Natural killer cell treated with Interleukin-12 subunit alpha and Interleukin-12 subunit beta and Interleukin-15 and Interleukin-18, amount 100 ng/mL, for 72 hours (primary cell): ENCODE measurements around the gene NLGN1. TPM values are rescaled to one million over a fixed set of nuclear protein-coding genes. Genes with fewer than 3 reads are reported as not detected.

Experiments used
- ATAC-seq, 2 donors: fragments of 150-1000 bp; cut with Tn5 transposase in 1 of 2; sonication (Bioruptor Pico), chemical (Tn5 transposase) in 1 of 2; 2 replicates each; pipeline ENCODE4 v1.10.0; 2021
- DNase-seq: peaks from one replicate; pipeline ENCODE4 v3.0.0; 2022; ENCODE audit warnings: low spot score
- H3K27ac Mint-ChIP-seq, 2 donors: 1 replicate in 1 of 2; 2 replicates in 1 of 2; pipeline ENCODE4 v1.8.0; 2022; ENCODE audit warnings: mixed read lengths in 2 of 2, mild to moderate bottlenecking in 1 of 2, moderate library complexity in 1 of 2
- H3K27me3 Mint-ChIP-seq, 2 donors: 1 replicate in 1 of 2; 2 replicates in 1 of 2; pipeline ENCODE4 v1.8.0; 2022; ENCODE audit warnings: mixed read lengths in 2 of 2
- H3K36me3 Mint-ChIP-seq: one replicate; pipeline ENCODE4 v1.8.0; 2022; ENCODE audit warnings: mixed read lengths
- H3K4me1 Mint-ChIP-seq, 2 donors: 1 replicate in 1 of 2; 2 replicates in 1 of 2; pipeline ENCODE4 v1.8.0; 2022; ENCODE audit warnings: low read depth in 2 of 2, mixed read lengths in 2 of 2, mild to moderate bottlenecking in 1 of 2
- H3K4me3 Mint-ChIP-seq: one replicate; pipeline ENCODE4 v1.8.0; 2022; ENCODE audit warnings: mixed read lengths
- H3K9me3 Mint-ChIP-seq: 2 replicates; pipeline ENCODE4 v1.8.0; 2022; ENCODE audit warnings: mixed read lengths
- total RNA-seq, 2 donors: library from RNA; stranded (reverse); gene quantifications; one replicate each; pipeline ENCODE4 v1.2.3, GENCODE V29; 2022

The NLGN1 gene
- total RNA-seq, 2 donors from 2014 or later = not detected

- Mint-ChIP-seq H3K9me3 (peaks cover 12% of the 10 kb centered on the region), H3K27me3 (no peaks in the 10 kb centered on the region), H3K4me1 (no peaks in the 10 kb centered on the region), H3K27ac (no peak overlapping the region), H3K36me3 (peaks cover 6% of the 10 kb centered on the region), H3K4me3 (no peak overlapping the region)
- DNase-seq (no peak), ATAC-seq (no peak)
Measured at GRCh38 chr3:173742491-173742890, 344.9 kb downstream of the NLGN1 start.

- H3K27me3 Mint-ChIP-seq = no peaks in the 10 kb centered on the region
- peaks cover 6% of the 10 kb centered on the region for H3K36me3 Mint-ChIP-seq
- H3K4me1 Mint-ChIP-seq = no peaks in the 10 kb centered on the region
Measured at GRCh38 chr3:173743111-173743510, 345.6 kb downstream of the NLGN1 start.

GRCh38 chr3:173743516-173743915 is 346.0 kb downstream of the NLGN1 start:
- Mint-ChIP-seq H3K4me1 (no peaks in the 10 kb centered on the region), H3K36me3 (peaks cover 5% of the 10 kb centered on the region), H3K9me3 (peaks cover 10% of the 10 kb centered on the region), H3K27me3 (no peaks in the 10 kb centered on the region), H3K27ac (no peak overlapping the region), H3K4me3 (no peak overlapping the region)
- no peak for ATAC-seq
- DNase-seq = no peak

More at GRCh38 chr3:173743111-173743510, 345.6 kb downstream of the NLGN1 start:
- no peak overlapping the region for H3K27ac Mint-ChIP-seq
- ATAC-seq (no peak), DNase-seq (no peak)
- H3K9me3 Mint-ChIP-seq = peaks cover 12% of the 10 kb centered on the region
- H3K4me3 Mint-ChIP-seq = no peak overlapping the region

GRCh38 chr3:173744479-173744878 is 346.9 kb downstream of the NLGN1 start:
- H3K9me3 Mint-ChIP-seq = peaks cover 5% of the 10 kb centered on the region
- no peaks in the 10 kb centered on the region for H3K4me1 Mint-ChIP-seq
- no peak overlapping the region for H3K27ac Mint-ChIP-seq
- DNase-seq (no peak), ATAC-seq (no peak)
- no peaks in the 10 kb centered on the region for H3K27me3 Mint-ChIP-seq
- no peak overlapping the region for H3K4me3 Mint-ChIP-seq
- no peaks in the 10 kb centered on the region for H3K36me3 Mint-ChIP-seq

GRCh38 chr3:173744895-173745294 is 347.4 kb downstream of the NLGN1 start:
- ATAC-seq (no peak), DNase-seq (no peak)
- no peak overlapping the region for H3K4me3 Mint-ChIP-seq
- H3K27ac Mint-ChIP-seq = no peak overlapping the region
- peaks cover 6% of the 10 kb centered on the region for H3K9me3 Mint-ChIP-seq
- H3K36me3 Mint-ChIP-seq = no peaks in the 10 kb centered on the region
- no peaks in the 10 kb centered on the region for H3K4me1 Mint-ChIP-seq
- H3K27me3 Mint-ChIP-seq = no peaks in the 10 kb centered on the region

- H3K4me1 Mint-ChIP-seq = no peaks in the 10 kb centered on the region
- H3K27me3 Mint-ChIP-seq = no peaks in the 10 kb centered on the region
- H3K36me3 Mint-ChIP-seq = no peaks in the 10 kb centered on the region
- ATAC-seq (no peak), DNase-seq (no peak)
- H3K27ac Mint-ChIP-seq = no peak overlapping the region
- no peak overlapping the region for H3K4me3 Mint-ChIP-seq
- H3K9me3 Mint-ChIP-seq = peaks cover 3% of the 10 kb centered on the region
Measured at GRCh38 chr3:173745952-173746682, 348.6 kb downstream of the NLGN1 start.

GRCh38 chr3:173747427-173747826 is 349.9 kb downstream of the NLGN1 start:
- no peak for ATAC-seq
- Mint-ChIP-seq H3K36me3 (no peaks in the 10 kb centered on the region), H3K4me3 (no peak overlapping the region), H3K9me3 (peaks cover 3% of the 10 kb centered on the region), H3K27ac (no peak overlapping the region), H3K27me3 (no peaks in the 10 kb centered on the region), H3K4me1 (no peaks in the 10 kb centered on the region)
- no peak for DNase-seq

GRCh38 chr3:173748105-173748504 is 350.6 kb downstream of the NLGN1 start:
- H3K36me3 Mint-ChIP-seq = no peaks in the 10 kb centered on the region
- no peaks in the 10 kb centered on the region for H3K4me1 Mint-ChIP-seq
- H3K4me3 Mint-ChIP-seq = no peak overlapping the region
- no peak for ATAC-seq
- peaks cover 3% of the 10 kb centered on the region for H3K9me3 Mint-ChIP-seq
- no peaks in the 10 kb centered on the region for H3K27me3 Mint-ChIP-seq
- H3K27ac Mint-ChIP-seq = no peak overlapping the region
- DNase-seq = no peak

- Mint-ChIP-seq H3K4me1 (no peaks in the 10 kb centered on the region), H3K27ac (no peak overlapping the region), H3K27me3 (no peaks in the 10 kb centered on the region), H3K9me3 (peaks cover 3% of the 10 kb centered on the region), H3K36me3 (no peaks in the 10 kb centered on the region), H3K4me3 (no peak overlapping the region)
- ATAC-seq = no peak
- DNase-seq = no peak
Measured at GRCh38 chr3:173750095-173750494, 352.6 kb downstream of the NLGN1 start.

- Mint-ChIP-seq H3K9me3 (peaks cover 3% of the 10 kb centered on the region), H3K36me3 (no peaks in the 10 kb centered on the region), H3K27me3 (no peaks in the 10 kb centered on the region), H3K4me1 (no peaks in the 10 kb centered on the region), H3K27ac (no peak overlapping the region), H3K4me3 (no peak overlapping the region)
- DNase-seq (no peak), ATAC-seq (no peak)
Measured at GRCh38 chr3:173750591-173750990, 353.0 kb downstream of the NLGN1 start.

GRCh38 chr3:173753593-173753992 is 356.0 kb downstream of the NLGN1 start:
- Mint-ChIP-seq H3K36me3 (no peaks in the 10 kb centered on the region), H3K4me3 (no peak overlapping the region), H3K9me3 (peaks cover 3% of the 10 kb centered on the region), H3K4me1 (no peaks in the 10 kb centered on the region), H3K27ac (no peak overlapping the region), H3K27me3 (no peaks in the 10 kb centered on the region)
- no peak for ATAC-seq
- no peak for DNase-seq

- Mint-ChIP-seq H3K4me3 (no peak overlapping the region), H3K36me3 (no peaks in the 10 kb centered on the region), H3K4me1 (no peaks in the 10 kb centered on the region), H3K9me3 (peaks cover under 1% of the 10 kb centered on the region), H3K27ac (no peak overlapping the region), H3K27me3 (no peaks in the 10 kb centered on the region)
- DNase-seq (no peak), ATAC-seq (no peak)
Measured at GRCh38 chr3:173755161-173755560, 357.6 kb downstream of the NLGN1 start.

- H3K27ac Mint-ChIP-seq = no peak overlapping the region
- H3K4me1 Mint-ChIP-seq = no peaks in the 10 kb centered on the region
- DNase-seq (no peak), ATAC-seq (no peak)
- H3K4me3 Mint-ChIP-seq = no peak overlapping the region
- no peaks in the 10 kb centered on the region for H3K36me3 Mint-ChIP-seq
- no peaks in the 10 kb centered on the region for H3K27me3 Mint-ChIP-seq
- peaks cover 10% of the 10 kb centered on the region for H3K9me3 Mint-ChIP-seq
Measured at GRCh38 chr3:173761161-173761560, 363.6 kb downstream of the NLGN1 start.

GRCh38 chr3:173762501-173762900 is 365.0 kb downstream of the NLGN1 start:
- DNase-seq = no peak
- H3K27me3 Mint-ChIP-seq = no peaks in the 10 kb centered on the region
- no peak overlapping the region for H3K4me3 Mint-ChIP-seq
- peaks cover 10% of the 10 kb centered on the region for H3K9me3 Mint-ChIP-seq
- ATAC-seq = no peak
- H3K27ac Mint-ChIP-seq = no peak overlapping the region
- no peaks in the 10 kb centered on the region for H3K36me3 Mint-ChIP-seq
- H3K4me1 Mint-ChIP-seq = no peaks in the 10 kb centered on the region

- Mint-ChIP-seq H3K27ac (no peak overlapping the region), H3K4me3 (no peak overlapping the region), H3K9me3 (peaks cover 17% of the 10 kb centered on the region), H3K27me3 (no peaks in the 10 kb centered on the region), H3K36me3 (peaks cover 4% of the 10 kb centered on the region), H3K4me1 (no peaks in the 10 kb centered on the region)
- DNase-seq (no peak), ATAC-seq (no peak)
Measured at GRCh38 chr3:173770011-173770410, 372.5 kb downstream of the NLGN1 start.
